Activated B cell treated with CpG ODN at 0.5 μM for 24 hours (primary cell): ENCODE data around the gene PCNX2. TPM values are rescaled to one million over a fixed set of nuclear protein-coding genes. Genes with fewer than 3 reads are reported as not detected.

ENCODE experiments used
- ATAC-seq: fragments of 200-7000 bp; cut with Tn5 transposase; one replicate; pipeline ENCODE4 v1.10.0; 2021; ENCODE audit warnings: low read depth, mild to moderate bottlenecking, moderate library complexity
- CTCF ChIA-PET: fragments of 350-600 bp; sonication (Branson Sonifier 250); formaldehyde crosslinking; loops from one replicate; lab custom pipeline; 2021; ENCODE audit warnings: antibody characterized with exemption; lab: Charles Lee
- POLR2A ChIA-PET: fragments of 350-600 bp; sonication (Branson Sonifier 250); formaldehyde crosslinking; loops from one replicate; lab custom pipeline; 2021; ENCODE audit warnings: antibody characterized with exemption; lab: Charles Lee
- DNase-seq: peaks from one replicate; pipeline ENCODE4 v3.0.0; 2022
- H3K27ac Mint-ChIP-seq: one replicate; pipeline ENCODE4 v1.8.0; 2020; ENCODE audit warnings: mixed read lengths
- H3K27me3 Mint-ChIP-seq: one replicate; pipeline ENCODE4 v1.8.0; 2021; ENCODE audit warnings: mixed read lengths
- H3K36me3 Mint-ChIP-seq: one replicate; pipeline ENCODE4 v1.8.0; 2021; ENCODE audit warnings: low read depth, mixed read lengths
- H3K4me1 Mint-ChIP-seq: one replicate; pipeline ENCODE4 v1.8.0; 2021; ENCODE audit warnings: mixed read lengths
- H3K4me3 Mint-ChIP-seq: one replicate; pipeline ENCODE4 v1.8.0; 2020; ENCODE audit warnings: mild to moderate bottlenecking, mixed read lengths
- H3K9me3 Mint-ChIP-seq: one replicate; pipeline ENCODE4 v1.8.0; 2020; ENCODE audit warnings: mixed read lengths
- CTCF ChIP-seq: fragments of 200-600 bp; IDR thresholded peaks from one replicate; pipeline ENCODE4 v1.8.0; 2022; ENCODE audit warnings: antibody characterized with exemption, mild to moderate bottlenecking
- intact Hi-C: fragments of 100-400 bp; cut with micrococcal nuclease; formaldehyde crosslinking; loops from one replicate; pipeline ENCODE4 v1.15.1; 2024
- total RNA-seq: library from RNA; stranded (reverse); gene quantifications from 2 replicates; pipeline ENCODE4 v1.2.3, GENCODE V29; 2022

PCNX2 gene
- total RNA-seq, 1 donor from 2014 or later: 20.4 TPM

DNA sequence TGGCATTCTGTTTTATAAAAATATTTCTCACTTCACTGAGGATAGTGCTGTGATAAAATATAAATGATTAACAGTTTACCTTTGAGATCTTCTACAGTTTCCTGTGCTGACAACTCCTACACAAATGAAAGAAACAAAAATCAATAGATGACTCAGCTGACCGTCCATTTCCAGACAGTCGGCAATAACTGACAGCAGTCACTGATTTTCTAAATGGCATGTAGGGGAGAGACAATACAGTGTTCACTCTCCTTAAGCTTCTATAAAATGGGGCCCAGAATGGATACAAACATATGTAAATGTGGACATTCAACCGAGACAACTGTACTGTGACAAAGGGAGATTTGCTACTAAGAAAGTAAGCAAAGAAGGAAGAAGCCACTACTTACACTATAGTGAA, 34.3 kb downstream of the PCNX2 start:
- CTCF ChIA-PET: no interaction called here
- no peak overlapping the region for H3K27ac Mint-ChIP-seq
- intact Hi-C loops: no loop called here
- POLR2A ChIA-PET: no interaction called here
- no peak overlapping the region for H3K4me3 Mint-ChIP-seq
- no peak for TF ChIP-seq CTCF
- DNase-seq (no peak), ATAC-seq (no peak)
- peaks cover 7% of the 10 kb centered on the region for H3K4me1 Mint-ChIP-seq
- H3K9me3 Mint-ChIP-seq: no peaks in the 10 kb centered on the region
- H3K36me3 Mint-ChIP-seq: peaks cover 39% of the 10 kb centered on the region
- no peaks in the 10 kb centered on the region for H3K27me3 Mint-ChIP-seq

GRCh38 chr1:233257786-233258185, 37.7 kb downstream of the PCNX2 start:
- no peak for DNase-seq
- peaks cover 7% of the 10 kb centered on the region for H3K4me1 Mint-ChIP-seq
- ChIA-PET CTCF (no interaction called here), POLR2A (no interaction called here)
- H3K27me3 Mint-ChIP-seq: no peaks in the 10 kb centered on the region
- H3K9me3 Mint-ChIP-seq: no peaks in the 10 kb centered on the region
- intact Hi-C loops: no loop called here
- no peak overlapping the region for H3K27ac Mint-ChIP-seq
- peaks cover 39% of the 10 kb centered on the region for H3K36me3 Mint-ChIP-seq
- no peak overlapping the region for H3K4me3 Mint-ChIP-seq
- TF ChIP-seq CTCF: no peak
- ATAC-seq: no peak

GRCh38 chr1:233256789-233257188, 38.7 kb downstream of the PCNX2 start:
- TF ChIP-seq CTCF: no peak
- Mint-ChIP-seq H3K27me3 (no peaks in the 10 kb centered on the region), H3K9me3 (no peaks in the 10 kb centered on the region), H3K4me3 (no peak overlapping the region), H3K4me1 (peaks cover 7% of the 10 kb centered on the region), H3K36me3 (peaks cover 38% of the 10 kb centered on the region), H3K27ac (no peak overlapping the region)
- CTCF ChIA-PET: no interaction called here
- no peak for DNase-seq
- no peak for ATAC-seq
- POLR2A ChIA-PET: no interaction called here
- intact Hi-C loops: no loop called here

DNA sequence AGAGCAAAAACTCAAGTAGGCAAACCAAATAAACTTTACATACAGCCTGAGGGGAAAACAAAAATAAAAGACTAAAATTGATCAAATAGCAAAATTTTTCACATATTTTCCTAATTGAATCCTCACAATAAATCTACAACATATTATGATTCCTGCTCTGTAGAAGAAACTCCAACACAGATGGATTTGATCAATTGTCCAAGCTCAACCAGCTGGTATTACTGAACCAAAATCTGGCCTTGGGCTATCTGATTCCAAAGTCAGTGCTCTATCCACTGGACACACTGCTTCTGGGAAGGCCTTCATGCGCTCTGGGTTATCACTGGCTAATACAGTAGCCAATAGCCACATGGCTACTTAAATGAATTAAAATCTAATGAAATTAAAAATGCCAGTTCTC, 39.3 kb downstream of the PCNX2 start:
- ATAC-seq (no peak), DNase-seq (no peak)
- no peak overlapping the region for H3K27ac Mint-ChIP-seq
- peaks cover 36% of the 10 kb centered on the region for H3K36me3 Mint-ChIP-seq
- no peak for TF ChIP-seq CTCF
- H3K4me3 Mint-ChIP-seq: no peak overlapping the region
- intact Hi-C loops: no loop called here
- ChIA-PET CTCF (no interaction called here), POLR2A (no interaction called here)
- H3K4me1 Mint-ChIP-seq: peaks cover 1% of the 10 kb centered on the region
- no peaks in the 10 kb centered on the region for H3K9me3 Mint-ChIP-seq
- H3K27me3 Mint-ChIP-seq: no peaks in the 10 kb centered on the region

- no peaks in the 10 kb centered on the region for H3K27me3 Mint-ChIP-seq
- intact Hi-C loops: no loop called here
- peaks cover 43% of the 10 kb centered on the region for H3K36me3 Mint-ChIP-seq
- ATAC-seq (no peak), DNase-seq (no peak)
- H3K4me1 Mint-ChIP-seq: no peaks in the 10 kb centered on the region
- POLR2A ChIA-PET: no interaction called here
- H3K27ac Mint-ChIP-seq: no peak overlapping the region
- CTCF ChIA-PET: no interaction called here
- no peak overlapping the region for H3K4me3 Mint-ChIP-seq
- no peak for TF ChIP-seq CTCF
- H3K9me3 Mint-ChIP-seq: no peaks in the 10 kb centered on the region
These were observed 40.4 kb downstream of the PCNX2 start for GRCh38 chr1:233255145-233255544.
